HG02678 (cell line): ENCODE measurements around the gene ETV3.
A peak's percentile ranks its signal among the peaks of the same experiment; 100 is the strongest.

Source experiments
- ATAC-seq: cut with Tn5 transposase; IDR thresholded peaks from one replicate; pipeline ENCODE4 v1.9.1; 2021; ENCODE audit warnings: mild to moderate bottlenecking, moderate library complexity; ENCODE audit not compliant: unreplicated experiment

ETV3 gene

DNA sequence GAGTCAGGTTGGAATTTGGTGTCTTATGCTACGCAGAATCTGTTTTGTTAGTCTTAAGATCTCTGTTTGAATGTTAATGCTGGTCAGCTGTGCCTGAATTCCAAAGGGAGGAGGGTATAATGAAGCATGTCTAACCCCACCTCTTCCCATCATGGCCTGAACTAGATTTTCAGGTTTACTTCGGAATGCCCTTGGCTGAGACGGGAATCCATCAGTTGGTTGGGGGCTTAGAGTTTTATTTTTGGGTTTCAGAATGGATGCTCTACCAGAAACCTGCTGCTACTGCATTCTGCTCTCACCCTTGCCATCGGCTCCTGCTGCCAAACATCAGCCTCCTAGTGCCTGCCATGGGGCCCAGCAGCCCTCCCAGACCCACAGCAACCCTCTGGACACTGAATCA, 24.1 kb upstream of the ETV3 start:
- no peak for ATAC-seq

DNA sequence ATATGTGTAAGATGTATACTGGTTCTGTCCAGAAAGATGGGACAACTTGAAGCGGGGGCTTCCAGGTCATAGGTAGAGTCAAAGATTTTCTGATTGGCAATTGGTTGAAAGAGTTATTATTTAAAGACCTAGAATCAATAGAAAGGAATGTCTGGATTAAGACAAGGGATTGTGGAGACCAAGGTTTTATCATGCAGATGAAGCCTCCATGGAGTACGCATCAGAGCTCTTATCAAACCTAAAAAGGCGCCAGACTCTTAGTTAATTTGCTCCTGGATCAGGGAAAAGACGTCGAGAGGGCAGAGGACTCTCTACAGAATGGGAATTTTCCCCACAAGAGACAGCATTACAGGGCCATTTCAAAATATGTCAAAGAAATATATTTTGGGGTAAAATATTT, 23.7 kb upstream of the ETV3 start:
- ATAC-seq = no peak

DNA sequence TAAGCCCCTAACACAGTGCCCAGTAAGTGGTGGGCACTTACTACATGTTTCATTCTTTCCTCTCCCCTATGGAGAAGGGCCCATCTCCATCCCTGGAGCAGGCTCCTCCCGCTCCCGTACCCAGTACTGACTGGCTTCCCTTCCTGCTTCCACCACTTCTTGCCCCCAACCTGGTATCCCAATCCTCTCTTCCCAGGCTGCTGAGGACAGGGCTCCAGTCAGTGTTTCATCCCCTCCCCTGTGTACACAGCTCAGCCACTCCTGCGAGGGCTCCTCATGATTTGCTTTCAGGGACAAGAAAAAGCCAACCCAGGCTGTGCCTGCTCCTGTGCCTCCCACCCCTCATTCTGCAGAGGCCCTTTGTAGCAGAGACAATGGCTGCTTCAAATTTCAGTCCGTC, 20.8 kb upstream of the ETV3 start:
- ATAC-seq = no peak

DNA sequence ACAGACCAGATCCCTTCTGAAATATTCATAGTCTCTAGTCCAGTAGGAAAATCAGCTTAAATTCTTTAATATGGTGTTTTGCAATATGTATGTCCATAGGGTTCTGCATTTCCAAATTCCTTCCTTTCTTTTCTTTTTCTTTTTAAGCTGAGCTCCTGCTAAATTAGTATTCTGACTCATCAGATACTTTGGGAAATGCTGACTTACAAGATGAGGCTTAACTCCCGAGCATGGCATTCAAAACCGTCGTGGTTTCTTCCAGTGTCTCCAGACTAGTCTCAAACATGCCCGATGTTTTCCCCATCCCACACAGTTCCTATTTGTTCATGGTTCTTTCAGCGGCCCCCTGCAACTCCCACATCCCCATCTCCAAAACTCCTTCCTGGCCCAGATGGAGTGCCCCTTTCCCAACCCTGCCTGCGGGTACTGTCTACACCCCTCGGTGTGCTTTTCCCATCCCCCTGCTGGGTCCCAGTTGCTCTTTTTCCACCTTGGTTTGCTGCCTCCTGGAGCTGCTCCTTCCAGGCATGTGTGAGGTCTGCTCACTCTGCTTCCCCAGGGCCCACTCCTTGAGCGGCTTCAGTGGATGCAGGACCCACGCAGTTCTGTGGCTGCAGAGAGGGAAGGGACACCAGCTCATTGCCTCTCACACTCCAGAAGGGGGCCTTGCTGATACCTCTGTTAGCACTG, 19.5 kb upstream of the ETV3 start:
- ATAC-seq = no peak

DNA sequence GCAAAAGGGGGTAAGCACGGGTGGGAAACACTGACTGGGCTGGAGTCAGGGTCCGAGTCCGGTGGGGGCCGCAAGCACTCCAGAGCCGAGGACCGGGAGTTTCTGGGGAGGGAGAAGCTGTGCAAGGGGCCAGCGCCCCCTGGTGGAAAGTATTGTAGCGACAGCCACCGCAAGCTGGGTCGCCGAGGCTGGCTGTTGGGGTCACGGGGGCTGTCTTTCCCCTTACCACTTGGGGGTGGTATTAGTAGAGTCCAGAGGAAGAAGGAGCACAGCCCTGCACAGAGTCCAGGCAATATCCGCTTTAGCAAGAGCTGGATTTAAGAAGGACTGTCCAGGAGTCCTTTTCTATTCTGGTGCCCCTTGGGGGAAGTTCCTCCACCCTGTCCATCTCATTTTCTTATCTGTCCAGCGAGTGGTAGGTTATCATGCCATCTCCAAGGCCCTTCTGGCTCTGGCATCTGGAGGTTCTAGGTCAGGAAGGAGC, 17.9 kb upstream of the ETV3 start:
- ATAC-seq = peak; percentile 66

DNA sequence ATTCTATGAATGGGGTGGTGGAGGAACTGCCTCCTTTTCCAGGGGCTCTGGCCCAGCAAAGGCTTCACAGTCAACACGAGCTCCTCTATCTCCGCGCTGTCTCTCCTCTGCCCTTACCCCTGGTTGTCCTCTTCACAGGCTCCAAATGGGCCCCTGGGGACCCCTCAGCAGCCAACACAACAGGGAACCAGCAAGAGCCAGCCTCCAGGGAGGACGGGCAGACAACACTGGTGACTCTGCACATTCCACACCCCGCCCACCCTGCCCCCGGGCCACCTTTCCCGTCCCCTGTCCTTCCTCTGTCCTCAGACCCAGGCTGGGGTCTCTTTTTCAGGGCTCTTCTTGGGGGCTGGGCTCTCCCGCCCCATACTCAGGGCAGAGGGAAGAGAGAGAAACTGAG, 17.5 kb upstream of the ETV3 start:
- ATAC-seq = no peak

DNA sequence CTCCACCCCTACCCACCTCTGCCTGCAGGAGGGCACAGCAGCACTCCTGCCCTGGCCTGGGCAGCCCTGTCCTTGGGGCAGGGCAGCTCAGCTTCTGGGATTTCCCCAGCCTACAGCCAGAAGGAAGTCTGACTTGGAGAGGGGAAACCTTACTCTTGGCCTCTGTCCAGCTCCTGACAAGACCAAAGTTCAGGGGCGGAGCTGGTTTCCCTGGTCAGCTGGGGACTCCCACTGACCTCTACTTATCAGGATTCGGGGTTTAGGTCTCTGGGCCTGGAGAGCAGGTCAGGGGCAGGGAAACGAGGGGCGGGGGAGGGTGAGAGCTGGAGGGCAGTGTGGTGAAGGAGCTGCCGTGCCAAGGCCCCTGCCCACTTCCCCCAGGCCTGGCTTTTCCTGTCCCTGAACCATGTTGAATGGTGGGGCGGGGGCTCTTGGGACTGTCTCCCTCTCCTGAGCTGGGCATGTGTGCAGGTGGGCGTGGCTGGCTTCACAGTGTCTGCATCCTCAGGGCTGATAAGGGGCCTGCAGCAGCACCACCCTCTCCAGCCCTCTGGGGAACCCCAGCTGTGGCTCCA, 16.8 kb upstream of the ETV3 start:
- no peak for ATAC-seq

DNA sequence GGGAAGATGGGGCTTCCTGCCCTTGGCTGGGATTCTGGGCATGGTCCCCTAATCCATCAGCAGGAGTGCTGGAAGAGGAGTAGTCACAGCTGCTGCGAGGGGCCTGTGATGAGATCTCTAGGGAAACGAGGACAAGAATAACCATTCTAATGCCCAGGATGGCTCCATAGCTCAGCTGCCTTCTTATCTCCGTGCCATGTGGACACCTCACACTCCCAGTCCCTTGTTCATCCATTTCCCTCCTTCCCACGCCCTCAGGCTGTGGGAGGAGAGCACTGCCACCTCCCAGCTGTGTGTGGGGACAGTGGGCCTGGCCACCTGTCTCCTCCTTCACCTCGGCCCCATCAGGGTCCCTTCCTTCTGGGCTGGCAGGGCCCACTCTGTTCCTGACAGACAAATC, 16.1 kb upstream of the ETV3 start:
- no peak for ATAC-seq

DNA sequence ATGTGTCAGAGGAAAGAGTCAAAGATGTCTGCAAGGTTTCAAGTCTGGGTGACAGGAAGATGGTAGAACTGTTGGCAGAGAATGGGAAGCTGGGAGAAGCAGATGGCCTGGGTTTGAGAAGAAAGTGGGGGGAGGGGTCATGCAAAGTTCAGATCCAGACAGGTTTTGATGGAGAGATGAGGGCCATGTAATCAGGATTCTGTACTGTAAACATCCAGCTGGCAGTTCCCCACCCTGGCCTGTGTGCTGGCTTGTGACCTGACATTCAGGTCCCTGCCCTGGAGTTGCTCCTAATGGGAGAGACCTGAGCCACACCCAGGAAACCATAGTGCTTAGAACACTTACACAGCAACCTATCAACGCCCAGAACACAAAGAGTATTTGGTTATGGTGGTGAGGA, 15.6 kb upstream of the ETV3 start:
- no peak for ATAC-seq

DNA sequence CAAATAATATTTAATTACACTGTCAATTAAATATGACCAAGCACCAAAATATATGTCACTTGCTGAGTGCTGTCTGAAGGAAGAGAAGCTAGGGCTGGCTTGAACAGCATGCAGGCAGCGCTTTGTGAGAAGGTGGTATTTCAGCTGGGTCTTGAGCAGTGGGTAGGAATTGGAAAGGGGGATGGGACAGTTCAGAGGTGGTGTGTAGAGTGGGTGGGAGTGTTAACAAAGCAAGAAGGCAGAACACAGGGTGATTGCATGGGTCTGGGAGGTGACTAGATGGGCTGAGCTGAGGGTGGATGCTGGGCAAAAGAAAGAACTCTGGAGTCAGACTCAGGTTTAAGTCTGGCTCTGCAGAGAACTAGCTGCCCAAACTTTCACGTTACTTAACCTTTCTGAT, 14.3 kb upstream of the ETV3 start:
- ATAC-seq = no peak

DNA sequence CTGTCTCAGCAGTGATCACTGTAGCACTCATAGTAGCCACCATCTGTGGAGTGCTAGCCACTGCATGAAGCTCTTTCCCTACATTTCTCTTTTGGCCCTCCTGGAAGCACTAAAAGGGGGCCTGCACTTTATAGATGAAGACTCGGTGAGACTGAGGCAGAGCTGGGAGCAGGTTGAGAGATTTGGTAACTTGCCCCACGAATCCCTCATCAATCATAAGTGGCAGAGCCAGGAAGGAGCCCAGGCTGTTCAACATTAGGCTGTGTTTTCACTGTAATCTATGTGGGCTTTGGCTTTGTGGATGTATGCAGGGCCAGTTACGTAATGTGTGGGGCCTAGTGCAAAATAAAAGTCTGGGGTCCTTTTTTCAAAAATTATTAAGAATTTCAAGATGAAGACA, 13.3 kb upstream of the ETV3 start:
- no peak for ATAC-seq

DNA sequence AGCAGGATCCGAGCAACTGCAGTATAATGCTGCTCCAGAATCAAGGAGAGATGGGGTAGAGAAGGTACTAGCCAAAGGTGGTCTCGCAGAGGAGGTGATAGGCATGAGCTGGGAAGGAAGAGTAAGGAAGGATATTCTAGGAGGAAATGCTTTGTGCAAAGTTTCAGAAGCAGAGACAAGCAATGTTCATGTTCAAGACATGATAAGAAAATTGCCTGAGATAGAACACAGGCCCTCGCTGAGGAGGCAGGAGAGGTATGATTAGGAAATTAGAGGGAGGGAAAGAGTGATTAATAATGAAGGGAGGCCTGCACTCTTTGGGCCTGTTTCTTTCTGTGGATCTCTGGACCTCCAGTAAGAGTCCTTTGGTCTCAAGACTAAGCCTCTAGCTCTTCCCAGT, 12.9 kb upstream of the ETV3 start:
- ATAC-seq = no peak

DNA sequence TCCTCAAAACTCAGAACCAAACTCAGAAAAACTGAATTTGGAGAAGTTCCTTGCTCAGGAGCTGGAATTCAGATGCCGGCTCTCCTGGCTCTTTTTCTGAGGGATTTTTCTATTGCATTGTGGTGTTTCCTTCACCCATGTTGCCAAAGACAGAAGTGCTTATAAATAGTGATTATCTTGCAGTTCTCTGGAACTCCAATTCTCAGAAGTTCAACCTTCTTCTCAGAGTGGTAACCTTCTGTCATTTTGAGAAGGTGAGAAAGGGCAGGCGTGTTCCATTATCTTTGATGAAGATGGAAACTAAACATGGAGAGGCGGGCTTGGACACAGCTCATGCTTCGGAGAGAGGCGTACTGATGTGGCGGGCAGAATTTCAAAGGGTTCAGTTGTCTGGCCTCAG, 12.4 kb upstream of the ETV3 start:
- ATAC-seq = no peak

DNA sequence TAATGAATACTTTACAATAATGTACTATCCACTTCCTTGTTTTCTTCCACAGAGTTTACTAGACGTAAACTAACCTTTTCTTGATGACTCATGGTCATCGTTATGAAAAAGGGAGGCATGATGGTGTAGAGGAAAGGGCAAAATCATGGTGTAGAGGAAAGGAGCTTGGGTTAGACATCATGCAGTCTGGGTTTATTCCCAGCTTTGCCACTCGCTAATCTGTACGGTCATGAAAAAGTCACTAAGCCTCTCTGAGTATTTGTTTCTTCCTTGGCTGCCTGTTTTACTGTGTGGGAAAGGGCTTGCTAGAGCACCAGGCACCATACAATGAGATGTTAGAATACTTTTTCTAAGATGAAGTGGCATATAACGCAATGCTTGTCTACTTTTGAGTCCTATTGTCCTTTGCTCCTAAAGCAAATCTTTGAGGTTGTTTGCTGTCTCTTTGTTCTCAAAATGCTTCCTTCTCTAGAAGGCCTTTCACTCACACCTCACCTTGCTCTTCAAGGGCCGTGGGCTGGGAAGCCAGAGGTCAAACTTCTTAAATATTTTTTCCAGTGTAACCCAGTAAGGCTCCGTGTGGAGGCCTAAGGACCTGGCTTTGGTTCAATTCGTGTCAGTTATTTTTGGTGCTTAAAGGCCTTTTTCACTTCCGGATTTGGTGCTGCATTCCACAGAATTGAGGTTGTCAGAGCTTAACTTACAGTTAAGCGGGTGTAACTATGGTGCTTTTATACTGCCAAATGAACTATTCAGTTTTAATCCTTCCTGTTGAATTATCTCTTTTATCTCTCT, 9.9 kb upstream of the ETV3 start:
- no peak for ATAC-seq

DNA sequence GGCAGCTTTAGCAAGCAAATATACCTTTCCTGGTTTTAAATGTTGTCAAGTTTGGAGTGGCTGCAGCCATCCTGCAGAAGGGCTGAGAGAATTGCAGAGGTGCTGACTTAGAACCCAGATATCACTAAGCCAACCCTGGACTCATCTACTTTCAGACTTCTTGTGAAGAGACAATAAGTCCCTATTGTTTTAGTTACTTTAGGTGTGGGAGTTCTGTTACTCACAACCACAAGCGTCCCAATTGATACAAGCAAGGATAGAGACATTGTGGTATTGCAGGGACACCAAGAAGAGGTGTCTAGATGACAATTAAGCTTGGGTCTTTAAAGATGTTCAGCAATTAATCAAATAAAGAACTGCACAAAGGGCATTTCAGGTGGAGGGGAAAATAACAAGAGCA, 8.8 kb upstream of the ETV3 start:
- ATAC-seq = no peak

DNA sequence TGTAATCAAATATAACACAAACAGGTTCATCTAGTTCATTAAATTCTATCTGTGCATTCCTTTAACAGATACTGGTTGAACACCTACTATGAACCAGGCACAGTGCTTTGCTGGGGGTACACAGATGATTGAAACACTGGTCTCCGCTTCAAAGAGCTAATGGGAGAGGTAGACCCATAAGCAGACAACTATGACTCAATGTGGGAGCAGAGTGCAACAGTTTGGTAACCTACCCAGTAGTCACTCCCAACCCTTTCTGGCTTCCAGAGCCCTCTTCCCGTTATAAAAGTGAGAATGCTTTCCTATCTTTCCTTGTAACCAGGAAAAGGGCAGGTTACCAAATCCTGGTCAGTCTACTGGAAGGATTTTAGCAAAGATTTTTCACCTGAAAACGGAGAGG, 8.0 kb upstream of the ETV3 start:
- no peak for ATAC-seq

DNA sequence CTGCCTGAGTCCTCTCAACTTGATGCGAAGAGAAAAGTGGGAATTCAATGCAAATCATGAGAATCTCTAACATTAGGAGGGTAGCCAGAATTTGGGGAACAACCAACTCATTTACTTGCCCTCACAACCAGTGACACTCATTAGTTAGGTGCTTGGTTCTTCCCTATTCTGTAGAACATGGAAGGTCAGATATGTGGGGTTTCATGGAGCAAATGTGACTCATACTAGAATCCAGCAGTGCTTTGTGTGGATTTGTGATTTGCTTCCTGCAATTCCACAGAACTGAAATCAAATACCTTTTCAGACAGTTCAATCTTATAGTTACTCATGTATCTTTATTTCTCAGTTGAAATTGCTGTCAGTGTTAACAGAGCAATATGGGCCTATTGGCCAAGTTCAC, 6.9 kb upstream of the ETV3 start:
- ATAC-seq = no peak

DNA sequence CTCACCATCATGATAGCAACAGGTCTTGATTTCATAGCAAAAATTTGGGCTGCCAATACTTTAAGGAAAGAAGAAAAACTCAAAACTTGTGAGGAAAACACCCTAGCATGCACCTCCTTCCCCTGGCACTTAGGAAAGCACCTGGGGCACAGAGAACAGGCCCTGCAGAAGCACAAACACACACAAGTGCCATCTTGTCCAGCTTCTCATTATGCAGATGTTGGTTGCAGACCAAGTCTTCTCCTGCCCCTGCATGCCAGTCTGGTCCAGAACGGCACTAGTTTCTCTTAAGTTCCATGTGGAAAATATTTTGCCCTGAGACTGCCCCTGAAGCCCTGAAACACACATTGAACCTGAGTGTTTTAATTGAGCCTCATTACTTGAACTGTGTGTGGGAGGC, 6.3 kb upstream of the ETV3 start:
- no peak for ATAC-seq

DNA sequence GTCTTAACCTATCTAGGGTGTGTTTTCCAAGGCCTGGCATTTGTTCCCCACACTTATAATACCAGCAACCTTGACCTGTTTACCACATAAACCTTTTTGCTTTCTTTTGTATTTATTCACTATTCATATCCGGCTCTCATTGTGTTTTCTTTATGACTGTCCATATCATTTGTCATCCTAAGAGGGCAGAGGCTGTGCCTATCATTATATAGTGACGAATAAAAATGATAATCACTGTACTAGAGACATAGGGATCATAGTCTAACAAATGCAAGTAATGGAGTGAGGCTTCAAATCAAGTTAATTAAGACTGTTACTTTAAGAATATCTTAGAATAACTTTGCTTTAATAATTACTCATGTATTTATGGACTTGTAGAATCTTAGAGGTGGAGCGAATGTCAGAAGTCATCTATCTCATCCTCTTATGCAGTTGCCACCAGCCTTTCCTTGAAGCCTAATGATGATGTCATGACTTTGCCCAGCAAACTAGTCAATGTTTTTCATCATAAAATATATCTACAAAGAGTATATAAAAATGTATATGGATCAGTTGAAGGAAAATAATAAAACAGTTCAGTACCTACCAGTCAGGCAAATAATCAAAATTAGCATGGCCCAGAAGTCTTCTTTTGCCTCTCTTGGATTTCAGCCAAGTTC, 4.7 kb upstream of the ETV3 start:
- no peak for ATAC-seq

DNA sequence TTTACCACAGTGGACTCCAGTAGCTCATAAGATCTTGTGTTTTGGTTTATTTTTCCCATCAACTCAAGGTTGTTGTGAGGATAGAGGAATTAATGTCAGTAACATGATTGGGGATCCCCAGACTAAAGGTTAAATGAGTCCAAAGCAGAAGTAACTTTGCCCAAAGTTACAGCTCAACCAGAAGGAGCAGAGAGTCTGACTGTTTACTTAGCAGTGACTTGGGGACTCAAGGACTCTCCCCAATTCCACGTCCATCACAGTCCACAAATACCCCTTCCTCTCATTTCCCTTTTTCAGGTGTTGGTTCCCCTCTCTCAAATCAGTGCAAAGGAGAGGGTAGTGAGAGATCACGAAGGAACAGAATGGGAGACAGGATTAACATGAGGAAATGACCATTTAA, 4.0 kb upstream of the ETV3 start:
- no peak for ATAC-seq

DNA sequence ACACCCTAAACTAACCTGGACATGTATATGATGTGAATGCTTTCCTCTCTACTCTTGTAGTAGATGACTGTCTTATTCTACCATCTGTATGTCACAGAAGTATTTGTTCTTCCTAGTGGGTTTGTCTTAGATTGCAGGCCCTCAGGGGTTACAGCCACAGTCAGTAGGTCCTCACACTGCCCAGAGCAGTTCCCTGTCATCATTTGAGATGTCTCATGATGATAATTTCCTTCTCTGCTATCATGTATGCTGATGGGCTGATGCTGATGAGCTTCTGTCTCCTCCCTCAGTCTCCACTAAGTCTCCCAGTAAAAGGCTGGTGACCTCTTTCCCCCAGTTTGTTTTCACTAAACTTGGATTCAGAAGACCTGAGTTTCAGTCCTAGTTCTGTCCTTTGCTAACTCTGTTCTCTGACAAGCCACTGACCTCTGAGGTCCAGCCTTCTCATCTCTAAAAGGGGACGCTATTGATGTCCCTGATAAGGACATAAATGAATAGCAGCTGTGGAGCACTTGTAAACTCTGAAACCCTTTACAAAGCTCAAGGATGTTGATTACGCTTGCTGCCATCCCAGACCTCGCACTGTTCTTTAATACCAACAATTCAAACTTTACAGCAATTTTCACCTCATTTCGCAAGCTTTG, 3.1 kb upstream of the ETV3 start:
- no peak for ATAC-seq
